Lower leg skin (tissue), 4 donors: ENCODE measurements around the gene ASIC2. TPM values are rescaled to one million over a fixed set of nuclear protein-coding genes. Genes with fewer than 3 reads are reported as not detected.

Experiments
- DNase-seq, 2 donors: peaks; one replicate each; pipeline ENCODE4 v3.0.0-alpha.2; 2019; ENCODE audit warnings: low spot score in 2 of 2
- H3K4me3 ChIP-seq: fragments of 200-600 bp; sonication (generic); 2 replicates; pipeline ENCODE4 v1.5.1; 2017; ENCODE audit warnings: mild to moderate bottlenecking, low read depth; ENCODE audit not compliant: poor library complexity, severe bottlenecking
- POLR2A ChIP-seq, 2 donors: fragments of 450-650 bp; IDR thresholded peaks; one replicate each; pipeline ENCODE4 v1.6.1; 2016 to 2017; ENCODE audit warnings: antibody characterized with exemption in 2 of 2, mild to moderate bottlenecking in 1 of 2, moderate library complexity in 1 of 2
- WGBS, 2 donors: methylation state at CpG; one replicate each; pipeline ENCODE4 v1.1.5; 2018; 5-methylcytosine and 5-hydroxymethylcytosine counted together
- intact Hi-C: fragments of 100-400 bp; cut with DNase I; formaldehyde crosslinking; loops from one replicate; pipeline ENCODE4 v1.15.0; 2023; ENCODE audit warnings: low total_unique reads
- total RNA-seq, 4 donors: library from RNA; depleted of rRNA; stranded (reverse); fragments of >200 nt; gene quantifications; one replicate each; pipeline ENCODE4 v1.1.0, GENCODE V29; 2016
- TF ChIP-seq, protein P1 (sequence below), 3 donors: fragments of 450-650 bp; IDR thresholded peaks; one replicate each; pipeline ENCODE4 v1.5.1; 2016; ENCODE audit warnings: antibody characterized with exemption in 3 of 3, mild to moderate bottlenecking in 3 of 3, moderate library complexity in 2 of 3

ASIC2 gene
- total RNA-seq, 4 donors from 2014 or later: 0.21 TPM; not detected in 3

- no peak overlapping the region for H3K4me3 ChIP-seq
- DNase-seq: no peak
- intact Hi-C loops: no loop called here
- WGBS, 2 donors: 37 to 38% methylated on average over 3 of the region's 3 CpGs
- TF ChIP-seq, protein P1, sequence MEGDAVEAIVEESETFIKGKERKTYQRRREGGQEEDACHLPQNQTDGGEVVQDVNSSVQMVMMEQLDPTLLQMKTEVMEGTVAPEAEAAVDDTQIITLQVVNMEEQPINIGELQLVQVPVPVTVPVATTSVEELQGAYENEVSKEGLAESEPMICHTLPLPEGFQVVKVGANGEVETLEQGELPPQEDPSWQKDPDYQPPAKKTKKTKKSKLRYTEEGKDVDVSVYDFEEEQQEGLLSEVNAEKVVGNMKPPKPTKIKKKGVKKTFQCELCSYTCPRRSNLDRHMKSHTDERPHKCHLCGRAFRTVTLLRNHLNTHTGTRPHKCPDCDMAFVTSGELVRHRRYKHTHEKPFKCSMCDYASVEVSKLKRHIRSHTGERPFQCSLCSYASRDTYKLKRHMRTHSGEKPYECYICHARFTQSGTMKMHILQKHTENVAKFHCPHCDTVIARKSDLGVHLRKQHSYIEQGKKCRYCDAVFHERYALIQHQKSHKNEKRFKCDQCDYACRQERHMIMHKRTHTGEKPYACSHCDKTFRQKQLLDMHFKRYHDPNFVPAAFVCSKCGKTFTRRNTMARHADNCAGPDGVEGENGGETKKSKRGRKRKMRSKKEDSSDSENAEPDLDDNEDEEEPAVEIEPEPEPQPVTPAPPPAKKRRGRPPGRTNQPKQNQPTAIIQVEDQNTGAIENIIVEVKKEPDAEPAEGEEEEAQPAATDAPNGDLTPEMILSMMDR (IDR thresholded peaks at IDR 0.05): no peak
- TF ChIP-seq POLR2A (IDR thresholded peaks at IDR 0.05): no peak
These were observed 73.1 kb downstream of the ASIC2 start for GRCh38 chr17:33220036-33220435.

DNA sequence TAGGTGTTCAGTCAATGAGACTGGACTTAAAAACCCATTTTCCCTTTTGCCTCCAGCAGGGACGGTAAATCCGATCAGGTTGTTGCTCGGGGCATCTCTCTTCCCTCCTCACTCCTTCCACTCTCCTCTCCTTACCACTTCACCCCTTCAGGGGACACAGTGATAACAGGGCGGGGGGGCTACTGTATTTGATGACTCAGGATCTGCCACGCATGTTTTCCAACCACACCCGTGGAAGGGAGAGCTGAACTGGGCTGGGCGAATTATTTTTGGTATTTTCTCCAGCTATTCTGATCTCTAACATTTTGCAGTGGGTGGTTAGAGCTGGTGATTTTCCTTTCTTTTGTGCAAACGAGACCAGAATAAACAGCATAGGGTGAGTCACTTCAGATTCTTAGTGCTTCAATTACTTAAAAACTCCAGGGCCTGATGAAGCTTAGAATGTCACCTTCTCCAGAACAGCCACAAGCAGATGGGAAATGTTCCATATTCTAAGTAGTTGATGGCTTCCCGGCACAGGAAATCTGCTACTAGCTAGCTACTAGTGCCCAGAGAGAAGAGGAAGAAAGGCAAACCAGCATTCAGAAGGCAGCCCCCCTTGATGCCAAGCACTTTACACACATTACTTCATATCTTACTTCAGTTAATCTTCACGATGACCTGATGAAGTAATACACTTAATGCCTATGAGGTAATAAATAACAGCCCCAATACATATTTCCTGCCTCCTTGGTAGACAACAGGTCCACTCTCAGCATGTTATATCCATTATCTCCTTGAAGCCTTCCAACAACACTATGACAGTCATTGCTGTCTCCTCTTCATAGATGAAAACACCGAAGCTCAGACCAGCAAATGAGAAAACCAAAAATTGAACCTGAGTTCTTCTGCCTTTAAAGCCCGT lies 74.1 kb downstream of the ASIC2 start:
- no peak overlapping the region for H3K4me3 ChIP-seq
- intact Hi-C loops: no loop called here
- no peak for DNase-seq
- TF ChIP-seq, protein P1 (IDR thresholded peaks at IDR 0.05): no peak
- no peak for TF ChIP-seq POLR2A (IDR thresholded peaks at IDR 0.05)
- WGBS, 2 donors: 30 to 38% methylated on average over 12 of the region's 12 CpGs

DNA sequence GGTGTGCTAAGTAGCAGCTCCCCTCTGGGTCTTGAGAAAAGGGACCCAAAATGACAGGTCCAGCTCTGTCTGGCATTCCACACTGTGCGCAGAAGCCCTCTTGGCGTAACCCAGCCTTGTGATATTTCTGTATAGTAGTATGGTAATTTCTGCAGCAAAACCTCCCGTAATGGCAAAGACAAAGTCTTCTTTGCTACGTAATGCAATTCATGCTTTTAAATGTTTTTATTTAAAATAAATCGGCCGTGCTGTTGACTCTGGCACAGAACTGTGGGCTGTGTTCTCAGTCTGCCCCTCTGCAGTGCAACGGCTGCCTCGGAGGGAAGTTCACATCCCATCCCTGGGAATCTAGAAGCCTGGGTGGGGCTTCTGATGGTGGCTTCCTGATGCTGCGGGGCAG lies 75.2 kb downstream of the ASIC2 start:
- WGBS, 2 donors: 86% methylated on average over 9 of the region's 9 CpGs
- DNase-seq: no peak
- intact Hi-C loops: no loop called here
- TF ChIP-seq, protein P1 (IDR thresholded peaks at IDR 0.05): no peak
- no peak for TF ChIP-seq POLR2A (IDR thresholded peaks at IDR 0.05)
- H3K4me3 ChIP-seq: no peak overlapping the region

GRCh38 chr17:33214996-33215395 lies 78.1 kb downstream of the ASIC2 start:
- no peak overlapping the region for H3K4me3 ChIP-seq
- DNase-seq: no peak
- TF ChIP-seq, protein P1 (IDR thresholded peaks at IDR 0.05): no peak
- TF ChIP-seq POLR2A (IDR thresholded peaks at IDR 0.05): no peak
- WGBS, 2 donors: 78 to 85% methylated on average over 2 of the region's 2 CpGs
- intact Hi-C loops: no loop called here

GRCh38 chr17:33210285-33210684 lies 82.8 kb downstream of the ASIC2 start:
- WGBS, 2 donors: 65 to 83% methylated on average over 2 of the region's 2 CpGs
- TF ChIP-seq, protein P1 (IDR thresholded peaks at IDR 0.05): no peak
- no peak for TF ChIP-seq POLR2A (IDR thresholded peaks at IDR 0.05)
- intact Hi-C loops: no loop called here
- H3K4me3 ChIP-seq: no peak overlapping the region
- peak in 1 of 2 donors; percentile 56 for DNase-seq
